Hepatocyte (in vitro differentiated cells): ENCODE data around the gene PHF21B.

ENCODE experiments used
- EZH2 ChIP-seq: fragments of 200-600 bp; sonication (generic); IDR thresholded peaks from 2 replicates; pipeline ENCODE4 v1.6.1; 2016; ENCODE audit warnings: antibody characterized with exemption, mild to moderate bottlenecking, borderline replicate concordance
- EZH2phosphoT487 ChIP-seq: fragments of 200-600 bp; sonication (generic); IDR thresholded peaks from one replicate; pipeline ENCODE4 v1.6.1; 2018; ENCODE audit warnings: antibody characterized with exemption, mild to moderate bottlenecking, low read depth, moderate library complexity; ENCODE audit not compliant: unreplicated experiment, severe bottlenecking
- TF ChIP-seq, protein P1 (sequence below): fragments of 200-600 bp; sonication (generic); IDR thresholded peaks from 2 replicates; pipeline ENCODE4 v1.5.1; 2016; ENCODE audit warnings: antibody characterized with exemption, mild to moderate bottlenecking; ENCODE audit not compliant: poor library complexity

DNA sequence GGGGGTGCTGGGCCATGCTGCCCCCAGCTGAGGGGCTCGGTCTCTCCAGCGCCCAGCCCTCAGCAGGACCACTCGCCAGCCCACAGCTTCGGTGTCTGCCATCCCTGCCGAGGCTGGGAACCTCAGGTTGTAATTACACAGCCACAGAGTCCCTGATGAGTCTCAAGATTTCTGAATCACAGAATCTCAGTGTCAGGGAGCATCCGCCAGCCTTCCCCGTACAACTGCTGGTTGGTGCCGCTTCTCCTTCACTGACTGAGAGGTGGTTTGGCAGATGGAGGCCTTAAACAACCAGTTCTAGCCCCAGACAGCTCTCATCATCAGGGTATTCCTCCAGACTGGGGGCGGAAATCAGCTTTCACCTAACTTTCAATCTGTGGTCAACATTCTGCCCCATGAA, 13.7 kb downstream of the PHF21B start:
- TF ChIP-seq, protein P1, sequence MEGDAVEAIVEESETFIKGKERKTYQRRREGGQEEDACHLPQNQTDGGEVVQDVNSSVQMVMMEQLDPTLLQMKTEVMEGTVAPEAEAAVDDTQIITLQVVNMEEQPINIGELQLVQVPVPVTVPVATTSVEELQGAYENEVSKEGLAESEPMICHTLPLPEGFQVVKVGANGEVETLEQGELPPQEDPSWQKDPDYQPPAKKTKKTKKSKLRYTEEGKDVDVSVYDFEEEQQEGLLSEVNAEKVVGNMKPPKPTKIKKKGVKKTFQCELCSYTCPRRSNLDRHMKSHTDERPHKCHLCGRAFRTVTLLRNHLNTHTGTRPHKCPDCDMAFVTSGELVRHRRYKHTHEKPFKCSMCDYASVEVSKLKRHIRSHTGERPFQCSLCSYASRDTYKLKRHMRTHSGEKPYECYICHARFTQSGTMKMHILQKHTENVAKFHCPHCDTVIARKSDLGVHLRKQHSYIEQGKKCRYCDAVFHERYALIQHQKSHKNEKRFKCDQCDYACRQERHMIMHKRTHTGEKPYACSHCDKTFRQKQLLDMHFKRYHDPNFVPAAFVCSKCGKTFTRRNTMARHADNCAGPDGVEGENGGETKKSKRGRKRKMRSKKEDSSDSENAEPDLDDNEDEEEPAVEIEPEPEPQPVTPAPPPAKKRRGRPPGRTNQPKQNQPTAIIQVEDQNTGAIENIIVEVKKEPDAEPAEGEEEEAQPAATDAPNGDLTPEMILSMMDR, result no peak
- no peak for TF ChIP-seq EZH2phosphoT487
- no peak for TF ChIP-seq EZH2
